ENCODE results near the gene NSD1.

NSD1 gene

GRCh38 chr5:177349762-177350161 lies 216.2 kb downstream of the NSD1 start:
- no peak for DNase-seq (ENCODE audit: low read depth)

All from iris pigment epithelial cell (primary cell).